Natural killer cell (primary cell): ENCODE measurements around the gene CRYBB3. TPM values are rescaled to one million over a fixed set of nuclear protein-coding genes. Genes with fewer than 3 reads are reported as not detected.
A peak's percentile ranks its signal among the peaks of the same experiment; 100 is the strongest.
"Not testable (repeated sequence)": the region's sequence is repeated elsewhere in the genome, so short reads cannot be mapped to it uniquely, and the experiment has no call there.

Experiments used
- ATAC-seq, 3 donors: fragments of 150-1000 bp in 2 of 3; fragments of 200-7000 bp in 1 of 3; cut with Tn5 transposase; 1 replicate in 1 of 3; 2 replicates in 2 of 3; pipeline ENCODE4 v1.10.0; 2021; ENCODE audit warnings: mild to moderate bottlenecking in 2 of 3, moderate library complexity in 2 of 3
- DNase-seq, 2 donors: peaks; one replicate each; pipeline versions ENCODE4 v3.0.0 to v3.0.0-alpha.2; 2013 to 2021; ENCODE audit warnings: mixed read lengths in 1 of 2
- H3K27ac ChIP-seq: one replicate; pipeline ENCODE4 v1.5.1; 2013; ENCODE audit warnings: mild to moderate bottlenecking, low read length
- H3K27me3 ChIP-seq: one replicate; pipeline ENCODE4 v1.6.1; 2013; ENCODE audit warnings: low read length; ENCODE audit not compliant: control insufficient read depth, insufficient read depth
- H3K36me3 ChIP-seq: one replicate; pipeline ENCODE4 v1.6.1; 2013; ENCODE audit warnings: low read length; ENCODE audit not compliant: control insufficient read depth, insufficient read depth
- H3K4me1 ChIP-seq: one replicate; pipeline ENCODE4 v1.6.1; 2013; ENCODE audit warnings: low read length; ENCODE audit not compliant: control insufficient read depth, insufficient read depth
- H3K4me3 ChIP-seq: one replicate; pipeline ENCODE4 v1.5.1; 2013; ENCODE audit warnings: low read length
- H3K9me3 ChIP-seq: one replicate; pipeline ENCODE4 v1.6.1; 2013; ENCODE audit warnings: low read length; ENCODE audit not compliant: control insufficient read depth, insufficient read depth
- H3K27ac Mint-ChIP-seq, 2 donors: one replicate each; pipeline ENCODE4 v1.8.0; 2022; ENCODE audit warnings: mild to moderate bottlenecking in 2 of 2, mixed read lengths in 2 of 2, moderate library complexity in 1 of 2
- H3K27me3 Mint-ChIP-seq, 2 donors: one replicate each; pipeline ENCODE4 v1.8.0; 2022; ENCODE audit warnings: low read depth in 2 of 2, mixed read lengths in 2 of 2
- H3K36me3 Mint-ChIP-seq: one replicate; pipeline ENCODE4 v1.8.0; 2022; ENCODE audit warnings: mixed read lengths
- H3K4me1 Mint-ChIP-seq, 2 donors: one replicate each; pipeline ENCODE4 v1.8.0; 2022; ENCODE audit warnings: mixed read lengths in 2 of 2
- H3K4me3 Mint-ChIP-seq: one replicate; pipeline ENCODE4 v1.8.0; 2022; ENCODE audit warnings: mild to moderate bottlenecking, moderate library complexity, mixed read lengths
- H3K9me3 Mint-ChIP-seq, 2 donors: one replicate each; pipeline ENCODE4 v1.8.0; 2022; ENCODE audit warnings: mixed read lengths in 2 of 2
- WGBS: methylation state at CpG from one replicate; pipeline ENCODE4 v1.1.7; 2013; ENCODE audit warnings: missing lambda C conversion rate; ENCODE audit not compliant: insufficient coverage; 5-methylcytosine and 5-hydroxymethylcytosine counted together
- intact Hi-C: fragments of 100-400 bp; cut with micrococcal nuclease; formaldehyde crosslinking; loops from one replicate; pipeline ENCODE4 v1.14.2; 2022
- total RNA-seq, 4 donors: library from RNA; stranded (reverse); fragments of 120-200 nt in 1 of 4; gene quantifications; one replicate each; pipeline versions ENCODE4 v1.2.3 to v1.2.4, GENCODE V29; 2013 to 2022
- TF ChIP-seq, protein P1 (sequence below): fragments of 200-600 bp; IDR thresholded peaks from one replicate; pipeline ENCODE4 v1.8.0; 2022; ENCODE audit warnings: antibody characterized with exemption

CRYBB3 gene
- total RNA-seq, 3 donors from 2014 or later (not counting 1 experiment from before 2014, with no cell fraction given) = 0.68 TPM; not detected in 2

DNA sequence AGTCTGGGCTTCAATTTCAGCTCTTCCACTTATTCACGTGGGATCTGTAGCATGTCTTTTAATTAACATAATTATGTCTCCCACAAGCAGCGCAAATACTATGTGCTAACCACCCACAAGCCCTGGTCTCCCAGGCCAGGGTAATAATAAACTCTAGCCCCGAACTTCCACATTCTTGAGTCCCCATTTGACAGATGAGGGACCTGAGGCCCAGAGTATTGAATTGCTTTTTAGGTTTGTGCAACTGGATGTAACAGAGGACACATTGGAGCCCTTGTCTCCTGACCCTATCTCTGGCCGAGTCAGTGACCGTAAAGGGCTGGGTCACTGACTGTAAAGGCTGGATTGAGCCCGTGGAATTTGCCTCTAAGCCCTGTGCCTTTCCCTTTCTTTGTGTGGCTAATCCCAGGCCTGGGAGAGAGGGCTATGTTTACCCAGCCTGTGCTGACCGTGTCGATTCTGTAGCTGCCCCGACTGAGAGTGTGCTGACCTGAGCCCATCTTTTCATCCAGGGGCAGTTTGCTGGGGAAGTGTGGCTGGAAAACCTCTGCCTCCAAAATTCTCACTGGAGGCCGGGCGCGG, 23.7 kb downstream of the CRYBB3 start:
- no peak overlapping the region for H3K27ac Mint-ChIP-seq
- H3K27ac ChIP-seq = no peak overlapping the region
- H3K4me3 ChIP-seq = no peak overlapping the region
- no peaks in the 10 kb centered on the region for H3K4me1 ChIP-seq
- H3K9me3 Mint-ChIP-seq = no peaks in the 10 kb centered on the region
- no peaks in the 10 kb centered on the region for H3K4me1 Mint-ChIP-seq
- H3K27me3 ChIP-seq = no peaks in the 10 kb centered on the region
- TF ChIP-seq, protein P1, sequence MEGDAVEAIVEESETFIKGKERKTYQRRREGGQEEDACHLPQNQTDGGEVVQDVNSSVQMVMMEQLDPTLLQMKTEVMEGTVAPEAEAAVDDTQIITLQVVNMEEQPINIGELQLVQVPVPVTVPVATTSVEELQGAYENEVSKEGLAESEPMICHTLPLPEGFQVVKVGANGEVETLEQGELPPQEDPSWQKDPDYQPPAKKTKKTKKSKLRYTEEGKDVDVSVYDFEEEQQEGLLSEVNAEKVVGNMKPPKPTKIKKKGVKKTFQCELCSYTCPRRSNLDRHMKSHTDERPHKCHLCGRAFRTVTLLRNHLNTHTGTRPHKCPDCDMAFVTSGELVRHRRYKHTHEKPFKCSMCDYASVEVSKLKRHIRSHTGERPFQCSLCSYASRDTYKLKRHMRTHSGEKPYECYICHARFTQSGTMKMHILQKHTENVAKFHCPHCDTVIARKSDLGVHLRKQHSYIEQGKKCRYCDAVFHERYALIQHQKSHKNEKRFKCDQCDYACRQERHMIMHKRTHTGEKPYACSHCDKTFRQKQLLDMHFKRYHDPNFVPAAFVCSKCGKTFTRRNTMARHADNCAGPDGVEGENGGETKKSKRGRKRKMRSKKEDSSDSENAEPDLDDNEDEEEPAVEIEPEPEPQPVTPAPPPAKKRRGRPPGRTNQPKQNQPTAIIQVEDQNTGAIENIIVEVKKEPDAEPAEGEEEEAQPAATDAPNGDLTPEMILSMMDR = no peak
- WGBS = 86% methylated on average over 12 of the region's 12 CpGs
- H3K36me3 ChIP-seq = no peaks in the 10 kb centered on the region
- no peak overlapping the region for H3K4me3 Mint-ChIP-seq
- DNase-seq (no peak), ATAC-seq (no peak)
- H3K27me3 Mint-ChIP-seq = peaks cover 2 to 16% of the 10 kb centered on the region in 2 donors
- no peaks in the 10 kb centered on the region for H3K36me3 Mint-ChIP-seq
- no peaks in the 10 kb centered on the region for H3K9me3 ChIP-seq
- intact Hi-C loops = no loop called here

GRCh38 chr22:25228822-25229221, 29.2 kb downstream of the CRYBB3 start:
- intact Hi-C loops = no loop called here
- Histone ChIP-seq H3K4me3 (no peak overlapping the region), H3K27ac (no peak overlapping the region), H3K4me1 (no peaks in the 10 kb centered on the region), H3K27me3 (no peaks in the 10 kb centered on the region), H3K36me3 (no peaks in the 10 kb centered on the region), H3K9me3 (no peaks in the 10 kb centered on the region)
- TF ChIP-seq, protein P1 = no peak
- DNase-seq (no peak), ATAC-seq (peak in 1 of 3 donors; percentile 20)
- Mint-ChIP-seq H3K4me3 (no peak overlapping the region), H3K4me1 (no peaks in the 10 kb centered on the region), H3K36me3 (no peaks in the 10 kb centered on the region), H3K27me3 (peaks cover 18 to 23% of the 10 kb centered on the region in 2 donors), H3K9me3 (peaks cover 0 to 2% of the 10 kb centered on the region in 2 donors), H3K27ac (no peak overlapping the region)
- 95% methylated on average over 12 of the region's 13 CpGs for WGBS

GRCh38 chr22:25230760-25231159, 31.1 kb downstream of the CRYBB3 start:
- intact Hi-C loops = not testable (repeated sequence)

DNA sequence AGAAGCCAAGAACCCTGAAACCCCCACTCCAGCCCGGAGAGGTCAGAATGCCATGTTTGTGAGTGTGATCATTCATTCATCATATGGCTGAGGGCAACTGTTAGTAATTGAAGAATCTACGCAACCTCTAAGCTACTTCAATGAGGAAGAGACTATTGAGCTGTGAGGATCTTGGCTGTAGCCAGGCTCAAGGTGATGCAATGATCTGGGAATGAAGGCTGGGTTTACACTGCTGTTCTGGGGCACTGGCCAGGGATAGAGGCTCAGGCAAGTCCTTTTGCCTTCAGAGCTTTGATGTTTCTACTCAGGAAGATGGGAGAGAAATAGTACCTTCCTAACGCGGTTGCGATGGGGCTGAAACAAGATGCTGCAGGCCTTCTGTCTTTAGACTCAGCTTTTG, 32.6 kb downstream of the CRYBB3 start:
- Histone ChIP-seq H3K4me3 (no peak overlapping the region), H3K9me3 (no peaks in the 10 kb centered on the region), H3K27me3 (no peaks in the 10 kb centered on the region), H3K36me3 (no peaks in the 10 kb centered on the region), H3K27ac (no peak overlapping the region), H3K4me1 (peaks cover 6% of the 10 kb centered on the region)
- intact Hi-C loops = no loop called here
- H3K36me3 Mint-ChIP-seq = no peaks in the 10 kb centered on the region
- no peak overlapping the region for H3K4me3 Mint-ChIP-seq
- H3K9me3 Mint-ChIP-seq = peaks cover 0 to 2% of the 10 kb centered on the region in 2 donors
- ATAC-seq = no peak
- DNase-seq = no peak
- WGBS = 88% methylated on average over 5 of the region's 5 CpGs
- H3K27ac Mint-ChIP-seq = no peak overlapping the region
- TF ChIP-seq, protein P1 = no peak
- H3K27me3 Mint-ChIP-seq = peaks cover 33 to 50% of the 10 kb centered on the region in 2 donors
- peaks cover 0 to 7% of the 10 kb centered on the region in 2 donors for H3K4me1 Mint-ChIP-seq

More at GRCh38 chr22:25230760-25231159, 31.1 kb downstream of the CRYBB3 start:
- DNase-seq, ATAC-seq, H3K27ac Mint-ChIP-seq, H3K36me3 Mint-ChIP-seq, H3K4me1 ChIP-seq, H3K9me3 Mint-ChIP-seq, H3K4me1 Mint-ChIP-seq, H3K4me3 Mint-ChIP-seq, H3K36me3 ChIP-seq, H3K27me3 ChIP-seq, H3K9me3 ChIP-seq, H3K27ac ChIP-seq, H3K4me3 ChIP-seq: not testable (repeated sequence)
- H3K27me3 Mint-ChIP-seq = peaks cover 26 to 40% of the 10 kb centered on the region in 2 donors
- 60% methylated on average over 2 of the region's 2 CpGs for WGBS

DNA sequence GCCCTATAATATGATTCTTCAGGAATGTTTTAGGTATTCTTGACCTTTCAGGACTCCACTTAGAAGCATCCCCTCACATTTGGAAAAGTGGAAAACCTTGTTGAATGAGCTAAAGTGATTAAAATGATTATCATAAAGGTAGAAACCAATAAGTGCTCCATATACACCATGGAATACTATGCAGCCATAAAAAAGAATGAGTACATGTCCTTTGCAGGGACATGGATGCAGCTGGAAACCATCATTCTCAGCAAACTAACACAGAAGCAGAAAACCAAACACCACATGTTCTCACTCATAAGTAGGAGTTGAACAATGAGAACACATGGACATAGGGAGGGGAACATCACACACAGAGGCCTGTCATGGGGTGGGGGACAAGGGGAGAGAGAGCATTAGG, 34.0 kb downstream of the CRYBB3 start:
- H3K4me3 Mint-ChIP-seq, H3K9me3 ChIP-seq, H3K36me3 ChIP-seq, H3K27ac ChIP-seq, ATAC-seq, intact Hi-C loops, H3K4me1 Mint-ChIP-seq, H3K9me3 Mint-ChIP-seq, H3K4me3 ChIP-seq, H3K27me3 ChIP-seq, H3K27ac Mint-ChIP-seq, DNase-seq, H3K4me1 ChIP-seq, H3K36me3 Mint-ChIP-seq: not testable (repeated sequence)
- H3K27me3 Mint-ChIP-seq = peaks cover 39 to 54% of the 10 kb centered on the region in 2 donors
